ENCODE results near the gene ZC3H13. TPM values are rescaled to one million over a fixed set of nuclear protein-coding genes. Genes with fewer than 3 reads are reported as not detected.

ZC3H13 gene
- total and polyA plus RNA-seq, 10 of the 15 experiments (the other 5 are each of a cell fraction or from before 2014, with no cell fraction given) = 10.0 to 55.9 (median 25.4) TPM

DNA sequence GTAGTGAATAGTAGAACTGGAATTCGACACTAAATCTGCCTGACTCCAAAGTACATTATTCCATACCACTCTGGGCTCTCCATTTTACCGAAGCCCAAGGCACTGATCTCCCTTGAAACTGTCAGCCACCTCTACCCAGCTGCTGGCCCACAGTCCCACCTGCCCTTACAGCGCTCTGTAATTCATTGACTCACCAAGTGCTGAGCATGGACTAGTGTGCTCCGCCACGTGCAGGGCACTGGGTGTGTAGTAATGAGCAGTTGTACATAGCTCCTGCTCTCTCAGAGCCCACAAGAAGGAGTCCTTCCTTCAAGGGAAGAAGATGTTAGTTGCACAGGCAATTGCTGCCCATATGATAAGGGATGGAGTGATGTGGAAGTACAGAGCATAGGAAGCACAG, 124.4 kb downstream of the ZC3H13 start (continued):
- TF ChIP-seq NFXL1 (IDR thresholded peaks at IDR 0.05; ENCODE audit: borderline replicate concordance) (no peak), EGR1 (IDR thresholded peaks at IDR 0.05; ENCODE audit: borderline replicate concordance in 1 of 2, low read depth in 2 of 2, low read length in 2 of 2) (no peak), HDAC2 (IDR thresholded peaks at IDR 0.05) (no peak)

DNA sequence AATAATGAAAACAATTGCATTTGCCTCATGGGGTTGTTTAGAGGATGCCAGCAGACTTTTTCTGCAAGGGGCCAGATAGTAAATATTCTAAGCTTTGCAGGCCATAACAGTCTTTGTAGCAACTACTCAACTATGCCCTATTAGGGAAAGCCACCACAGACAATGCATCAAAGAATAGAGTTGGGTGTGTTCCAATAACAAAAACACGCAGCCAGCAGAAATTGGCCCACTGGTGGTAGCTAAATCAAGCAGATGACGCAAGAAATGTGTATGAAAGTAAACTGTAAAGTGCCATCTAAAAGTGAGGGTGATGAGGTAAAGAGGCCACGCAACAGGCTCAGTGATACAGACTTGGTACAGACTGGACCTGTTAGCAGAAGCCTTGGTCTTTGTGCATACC, 125.8 kb downstream of the ZC3H13 start:
- TF ChIP-seq PAX5 (IDR thresholded peaks at IDR 0.05; ENCODE audit: borderline replicate concordance, low read depth, low read length) (no peak), HCFC1 (IDR thresholded peaks at IDR 0.05; ENCODE audit: low read length) (no peak), CBX3 (IDR thresholded peaks at IDR 0.05; ENCODE audit: borderline replicate concordance, low read depth) (no peak), ZBED1 (IDR thresholded peaks at IDR 0.05; ENCODE audit: borderline replicate concordance) (no peak), LARP7 (IDR thresholded peaks at IDR 0.05) (no peak), EED (IDR thresholded peaks at IDR 0.05; ENCODE audit: low read depth) (no peak), HDAC2 (IDR thresholded peaks at IDR 0.05) (no peak), POLR2A (IDR thresholded peaks at IDR 0.05; ENCODE audit: low read depth, low read length) (no peak)
- TF ChIP-seq, protein P1, sequence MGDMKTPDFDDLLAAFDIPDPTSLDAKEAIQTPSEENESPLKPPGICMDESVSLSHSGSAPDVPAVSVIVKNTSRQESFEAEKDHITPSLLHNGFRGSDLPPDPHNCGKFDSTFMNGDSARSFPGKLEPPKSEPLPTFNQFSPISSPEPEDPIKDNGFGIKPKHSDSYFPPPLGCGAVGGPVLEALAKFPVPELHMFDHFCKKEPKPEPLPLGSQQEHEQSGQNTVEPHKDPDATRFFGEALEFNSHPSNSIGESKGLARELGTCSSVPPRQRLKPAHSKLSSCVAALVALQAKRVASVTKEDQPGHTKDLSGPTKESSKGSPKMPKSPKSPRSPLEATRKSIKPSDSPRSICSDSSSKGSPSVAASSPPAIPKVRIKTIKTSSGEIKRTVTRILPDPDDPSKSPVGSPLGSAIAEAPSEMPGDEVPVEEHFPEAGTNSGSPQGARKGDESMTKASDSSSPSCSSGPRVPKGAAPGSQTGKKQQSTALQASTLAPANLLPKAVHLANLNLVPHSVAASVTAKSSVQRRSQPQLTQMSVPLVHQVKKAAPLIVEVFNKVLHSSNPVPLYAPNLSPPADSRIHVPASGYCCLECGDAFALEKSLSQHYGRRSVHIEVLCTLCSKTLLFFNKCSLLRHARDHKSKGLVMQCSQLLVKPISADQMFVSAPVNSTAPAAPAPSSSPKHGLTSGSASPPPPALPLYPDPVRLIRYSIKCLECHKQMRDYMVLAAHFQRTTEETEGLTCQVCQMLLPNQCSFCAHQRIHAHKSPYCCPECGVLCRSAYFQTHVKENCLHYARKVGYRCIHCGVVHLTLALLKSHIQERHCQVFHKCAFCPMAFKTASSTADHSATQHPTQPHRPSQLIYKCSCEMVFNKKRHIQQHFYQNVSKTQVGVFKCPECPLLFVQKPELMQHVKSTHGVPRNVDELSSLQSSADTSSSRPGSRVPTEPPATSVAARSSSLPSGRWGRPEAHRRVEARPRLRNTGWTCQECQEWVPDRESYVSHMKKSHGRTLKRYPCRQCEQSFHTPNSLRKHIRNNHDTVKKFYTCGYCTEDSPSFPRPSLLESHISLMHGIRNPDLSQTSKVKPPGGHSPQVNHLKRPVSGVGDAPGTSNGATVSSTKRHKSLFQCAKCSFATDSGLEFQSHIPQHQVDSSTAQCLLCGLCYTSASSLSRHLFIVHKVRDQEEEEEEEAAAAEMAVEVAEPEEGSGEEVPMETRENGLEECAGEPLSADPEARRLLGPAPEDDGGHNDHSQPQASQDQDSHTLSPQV (IDR thresholded peaks at IDR 0.05) = no peak
- TF ChIP-seq, protein P2, sequence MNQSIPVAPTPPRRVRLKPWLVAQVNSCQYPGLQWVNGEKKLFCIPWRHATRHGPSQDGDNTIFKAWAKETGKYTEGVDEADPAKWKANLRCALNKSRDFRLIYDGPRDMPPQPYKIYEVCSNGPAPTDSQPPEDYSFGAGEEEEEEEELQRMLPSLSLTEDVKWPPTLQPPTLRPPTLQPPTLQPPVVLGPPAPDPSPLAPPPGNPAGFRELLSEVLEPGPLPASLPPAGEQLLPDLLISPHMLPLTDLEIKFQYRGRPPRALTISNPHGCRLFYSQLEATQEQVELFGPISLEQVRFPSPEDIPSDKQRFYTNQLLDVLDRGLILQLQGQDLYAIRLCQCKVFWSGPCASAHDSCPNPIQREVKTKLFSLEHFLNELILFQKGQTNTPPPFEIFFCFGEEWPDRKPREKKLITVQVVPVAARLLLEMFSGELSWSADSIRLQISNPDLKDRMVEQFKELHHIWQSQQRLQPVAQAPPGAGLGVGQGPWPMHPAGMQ (IDR thresholded peaks at IDR 0.05; ENCODE audit: borderline replicate concordance) = no peak
- H2AFZ ChIP-seq (ENCODE audit: control insufficient read depth, low read depth, low read length) = no peak overlapping the region
- DNase-seq (ENCODE audit: low read depth, low spot score) (no peak), FAIRE-seq (no peak), ATAC-seq (no peak)
- in situ Hi-C loops (cut with MboI) (no loop called here), intact Hi-C loops (cut with micrococcal nuclease; ENCODE audit: unreplicated experiment) (no loop called here)
- H3K27me3 ChIP-seq (replicated peaks in 1 of 2; ENCODE audit: control insufficient read depth in 2 of 2, insufficient read depth in 2 of 2, low read length in 1 of 2) = peaks cover 0 to 1% of the 10 kb centered on the region in 2 experiments; a peak in 1 of 4 replicates
- POLR2A ChIA-PET = no interaction called here
- H3K9ac ChIP-seq (ENCODE audit: control insufficient read depth, insufficient read depth, low read length) = no peak overlapping the region
- no peak overlapping the region for H3K27ac ChIP-seq (ENCODE audit: control insufficient read depth, insufficient read depth)
- H4K20me1 ChIP-seq (ENCODE audit: control insufficient read depth, insufficient read depth) = no peaks in the 10 kb centered on the region
- no peaks in the 10 kb centered on the region for H3K9me3 ChIP-seq (replicated peaks; ENCODE audit: control insufficient read depth, insufficient read depth, low read length)
- WGBS (ENCODE audit: insufficient coverage, insufficient replicate concordance, low lambda C conversion rate, missing lambda C conversion rate) = 66% methylated on average over 3 of the region's 3 CpGs
- RAD21 ChIA-PET (ENCODE audit: unreplicated experiment) = no interaction called here
- SMC1A ChIA-PET (ENCODE audit: uncharacterized antibody, unreplicated experiment) = interaction anchor here (1.4 to 1.7 kb wide), 2 partner anchors 11 to 22 kb away, joined by 3 to 5 read pairs; no protein-coding TSS in a partner anchor
- no peaks in the 10 kb centered on the region for H3K79me2 ChIP-seq (ENCODE audit: control insufficient read depth, insufficient read depth, low read length)
- CTCF ChIA-PET = no interaction called here
- no peak overlapping the region for H3K4me3 ChIP-seq
- no peak overlapping the region for H3K4me2 ChIP-seq (ENCODE audit: control insufficient read depth, insufficient read depth)
- H3K4me1 ChIP-seq (ENCODE audit: control insufficient read depth, insufficient read depth, low read length) = no peaks in the 10 kb centered on the region
- BruUV-seq (replicated peaks) = no TSS peak
- no peaks in the 10 kb centered on the region for H3K36me3 ChIP-seq (ENCODE audit: control insufficient read depth in 2 of 2, insufficient read depth in 2 of 2, low read length in 1 of 2)
